Endodermal cell (in vitro differentiated cells): ENCODE data around the gene SMIM35. TPM values are rescaled to one million over a fixed set of nuclear protein-coding genes. Genes with fewer than 3 reads are reported as not detected.
A peak's percentile ranks its signal among the peaks of the same experiment; 100 is the strongest.

Experiments used
- DNase-seq: peaks from one replicate; pipeline ENCODE4 v3.0.0-alpha.2; 2017
- H3K27ac ChIP-seq: 2 replicates; pipeline ENCODE4 v1.5.1; 2013; ENCODE audit warnings: mild to moderate bottlenecking, low read depth, low read length, moderate library complexity
- H3K27me3 ChIP-seq: 2 replicates; pipeline ENCODE4 v1.6.1; 2013; ENCODE audit warnings: mild to moderate bottlenecking, low read length, moderate library complexity; ENCODE audit not compliant: insufficient read depth, control insufficient read depth, poor library complexity, severe bottlenecking
- H3K36me3 ChIP-seq: 2 replicates; pipeline ENCODE4 v1.7.0; 2013; ENCODE audit warnings: mild to moderate bottlenecking, low read length, moderate library complexity; ENCODE audit not compliant: control insufficient read depth, insufficient read depth
- H3K4me1 ChIP-seq: one replicate; pipeline ENCODE4 v1.7.0; 2013; ENCODE audit warnings: low read length; ENCODE audit not compliant: control insufficient read depth, insufficient read depth
- H3K4me3 ChIP-seq: 2 replicates; pipeline ENCODE4 v1.5.1; 2013; ENCODE audit warnings: mild to moderate bottlenecking, low read length, moderate library complexity
- H3K9ac ChIP-seq: 2 replicates; pipeline ENCODE4 v1.6.1; 2013; ENCODE audit warnings: mild to moderate bottlenecking, low read length, moderate library complexity; ENCODE audit not compliant: poor library complexity, severe bottlenecking; ENCODE audit errors: extremely low read depth
- H3K9me3 ChIP-seq: 2 replicates; pipeline ENCODE4 v1.6.1; 2013; ENCODE audit warnings: mild to moderate bottlenecking, low read length, moderate library complexity; ENCODE audit not compliant: control insufficient read depth
- H3K27ac Mint-ChIP-seq: 2 replicates; pipeline ENCODE4 v1.8.0; 2020; ENCODE audit warnings: mixed read lengths
- H3K27me3 Mint-ChIP-seq: 2 replicates; pipeline ENCODE4 v1.8.0; 2021; ENCODE audit warnings: mild to moderate bottlenecking, mixed read lengths; ENCODE audit not compliant: insufficient read depth
- H3K36me3 Mint-ChIP-seq: 2 replicates; pipeline ENCODE4 v1.8.0; 2020; ENCODE audit warnings: low read depth, mixed read lengths
- H3K4me1 Mint-ChIP-seq: 2 replicates; pipeline ENCODE4 v1.8.0; 2020; ENCODE audit warnings: mixed read lengths
- H3K4me3 Mint-ChIP-seq: 2 replicates; pipeline ENCODE4 v1.8.0; 2020; ENCODE audit warnings: mild to moderate bottlenecking, moderate library complexity, mixed read lengths
- H3K9me3 Mint-ChIP-seq: 2 replicates; pipeline ENCODE4 v1.8.0; 2020; ENCODE audit warnings: mild to moderate bottlenecking, mixed read lengths
- WGBS, 2 experiments: methylation state at CpG; one replicate each; pipeline versions ENCODE4 v1.1.5 to v1.1.7; 2013; ENCODE audit warnings: missing lambda C conversion rate in 2 of 2, mixed read lengths in 1 of 2; ENCODE audit not compliant: insufficient coverage in 1 of 2, insufficient read length in 1 of 2; 5-methylcytosine and 5-hydroxymethylcytosine counted together
- total RNA-seq, 2 donors: library from RNA; stranded (reverse); fragmentation: NEBNext Ultra II Directional in 1 of 2; extraction: Animal tissue kit (Norgen Biotek cat#: 25700) in 1 of 2; gene quantifications; 2 replicates in 1 of 2; 3 replicates in 1 of 2; pipeline ENCODE4 v1.2.1, GENCODE V29; 2021
- TF ChIP-seq, protein P1 (sequence below): fragments of 200-600 bp; sonication (generic); conservative IDR thresholded peaks from 2 replicates; pipeline ENCODE4 v1.5.0; 2021; ENCODE audit warnings: antibody characterized with exemption, mild to moderate bottlenecking

Gene SMIM35
- total RNA-seq, 2 donors from 2014 or later = not detected

DNA sequence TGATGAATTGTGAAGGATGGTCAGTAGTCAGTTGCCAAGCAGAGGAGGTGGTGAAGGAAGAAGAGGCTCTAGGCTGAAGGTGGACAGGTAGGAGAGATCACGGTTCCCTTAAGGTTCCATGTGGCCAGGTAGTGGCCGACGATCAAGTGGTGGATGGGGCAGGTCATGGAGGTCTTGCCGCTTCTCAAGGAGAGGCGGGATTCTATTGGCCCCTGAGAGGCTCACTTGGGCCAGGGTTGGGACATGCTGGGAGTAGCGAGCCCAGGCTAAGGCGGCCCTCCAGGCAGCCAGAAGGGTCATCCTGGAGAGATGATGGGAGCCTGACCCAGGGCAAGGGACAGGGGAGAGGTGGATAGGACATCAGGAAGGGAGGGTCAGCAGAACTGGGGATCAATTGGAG lies 30.8 kb downstream of the SMIM35 start:
- peak; percentile 19 for DNase-seq
- H3K27ac ChIP-seq = no peak overlapping the region
- no peak overlapping the region for H3K9ac ChIP-seq
- 88 to 90% methylated on average over 6 to 7 of the region's 7 CpGs for WGBS, 2 experiments
- H3K27me3 ChIP-seq = no peaks in the 10 kb centered on the region
- Mint-ChIP-seq H3K36me3 (no peaks in the 10 kb centered on the region), H3K4me1 (peaks cover 9% of the 10 kb centered on the region), H3K9me3 (no peaks in the 10 kb centered on the region), H3K4me3 (no peak overlapping the region), H3K27me3 (peaks cover 7% of the 10 kb centered on the region), H3K27ac (no peak overlapping the region)
- no peaks in the 10 kb centered on the region for H3K36me3 ChIP-seq
- TF ChIP-seq, protein P1, sequence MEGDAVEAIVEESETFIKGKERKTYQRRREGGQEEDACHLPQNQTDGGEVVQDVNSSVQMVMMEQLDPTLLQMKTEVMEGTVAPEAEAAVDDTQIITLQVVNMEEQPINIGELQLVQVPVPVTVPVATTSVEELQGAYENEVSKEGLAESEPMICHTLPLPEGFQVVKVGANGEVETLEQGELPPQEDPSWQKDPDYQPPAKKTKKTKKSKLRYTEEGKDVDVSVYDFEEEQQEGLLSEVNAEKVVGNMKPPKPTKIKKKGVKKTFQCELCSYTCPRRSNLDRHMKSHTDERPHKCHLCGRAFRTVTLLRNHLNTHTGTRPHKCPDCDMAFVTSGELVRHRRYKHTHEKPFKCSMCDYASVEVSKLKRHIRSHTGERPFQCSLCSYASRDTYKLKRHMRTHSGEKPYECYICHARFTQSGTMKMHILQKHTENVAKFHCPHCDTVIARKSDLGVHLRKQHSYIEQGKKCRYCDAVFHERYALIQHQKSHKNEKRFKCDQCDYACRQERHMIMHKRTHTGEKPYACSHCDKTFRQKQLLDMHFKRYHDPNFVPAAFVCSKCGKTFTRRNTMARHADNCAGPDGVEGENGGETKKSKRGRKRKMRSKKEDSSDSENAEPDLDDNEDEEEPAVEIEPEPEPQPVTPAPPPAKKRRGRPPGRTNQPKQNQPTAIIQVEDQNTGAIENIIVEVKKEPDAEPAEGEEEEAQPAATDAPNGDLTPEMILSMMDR = no peak
- H3K4me1 ChIP-seq = no peaks in the 10 kb centered on the region
- H3K9me3 ChIP-seq = no peaks in the 10 kb centered on the region
- no peak overlapping the region for H3K4me3 ChIP-seq

- Histone ChIP-seq H3K27ac (no peak overlapping the region), H3K27me3 (no peaks in the 10 kb centered on the region), H3K36me3 (no peaks in the 10 kb centered on the region), H3K9ac (no peak overlapping the region), H3K4me1 (no peaks in the 10 kb centered on the region), H3K4me3 (no peak overlapping the region), H3K9me3 (no peaks in the 10 kb centered on the region)
- no peak overlapping the region for H3K27ac Mint-ChIP-seq
- no peak overlapping the region for H3K4me3 Mint-ChIP-seq
- H3K27me3 Mint-ChIP-seq = peaks cover 10% of the 10 kb centered on the region
- no peaks in the 10 kb centered on the region for H3K36me3 Mint-ChIP-seq
- WGBS, 2 experiments = 79 to 81% methylated on average over 9 to 12 of the region's 12 CpGs
- peaks cover 9% of the 10 kb centered on the region for H3K4me1 Mint-ChIP-seq
- DNase-seq = no peak
- no peaks in the 10 kb centered on the region for H3K9me3 Mint-ChIP-seq
- TF ChIP-seq, protein P1 = no peak
Measured at GRCh38 chr11:118054712-118055640, 31.8 kb downstream of the SMIM35 start.

- no peaks in the 10 kb centered on the region for H3K36me3 ChIP-seq
- TF ChIP-seq, protein P1 = no peak
- 88 to 90% methylated on average over 10 to 13 of the region's 13 CpGs for WGBS, 2 experiments
- H3K9me3 ChIP-seq = no peaks in the 10 kb centered on the region
- no peak overlapping the region for H3K27ac ChIP-seq
- no peaks in the 10 kb centered on the region for H3K4me1 ChIP-seq
- no peak overlapping the region for H3K4me3 ChIP-seq
- no peak overlapping the region for H3K4me3 Mint-ChIP-seq
- no peaks in the 10 kb centered on the region for H3K9me3 Mint-ChIP-seq
- no peak for DNase-seq
- H3K27me3 Mint-ChIP-seq = peaks cover 5% of the 10 kb centered on the region
- no peaks in the 10 kb centered on the region for H3K27me3 ChIP-seq
- H3K9ac ChIP-seq = no peak overlapping the region
- H3K27ac Mint-ChIP-seq = no peak overlapping the region
- no peaks in the 10 kb centered on the region for H3K36me3 Mint-ChIP-seq
- H3K4me1 Mint-ChIP-seq = peaks cover 9% of the 10 kb centered on the region
Measured at GRCh38 chr11:118052581-118053206, 34.1 kb downstream of the SMIM35 start.
